Amniotic epithelial cell (primary cell): ENCODE data around the gene UCK2.
"Not testable (repeated sequence)": the region's sequence is repeated elsewhere in the genome, so short reads cannot be mapped to it uniquely, and the experiment has no call there.

ENCODE experiments used
- DNase-seq: peaks from one replicate; pipeline ENCODE4 v3.0.0-alpha.2; 2010; ENCODE audit warnings: low read depth

Gene UCK2

DNA sequence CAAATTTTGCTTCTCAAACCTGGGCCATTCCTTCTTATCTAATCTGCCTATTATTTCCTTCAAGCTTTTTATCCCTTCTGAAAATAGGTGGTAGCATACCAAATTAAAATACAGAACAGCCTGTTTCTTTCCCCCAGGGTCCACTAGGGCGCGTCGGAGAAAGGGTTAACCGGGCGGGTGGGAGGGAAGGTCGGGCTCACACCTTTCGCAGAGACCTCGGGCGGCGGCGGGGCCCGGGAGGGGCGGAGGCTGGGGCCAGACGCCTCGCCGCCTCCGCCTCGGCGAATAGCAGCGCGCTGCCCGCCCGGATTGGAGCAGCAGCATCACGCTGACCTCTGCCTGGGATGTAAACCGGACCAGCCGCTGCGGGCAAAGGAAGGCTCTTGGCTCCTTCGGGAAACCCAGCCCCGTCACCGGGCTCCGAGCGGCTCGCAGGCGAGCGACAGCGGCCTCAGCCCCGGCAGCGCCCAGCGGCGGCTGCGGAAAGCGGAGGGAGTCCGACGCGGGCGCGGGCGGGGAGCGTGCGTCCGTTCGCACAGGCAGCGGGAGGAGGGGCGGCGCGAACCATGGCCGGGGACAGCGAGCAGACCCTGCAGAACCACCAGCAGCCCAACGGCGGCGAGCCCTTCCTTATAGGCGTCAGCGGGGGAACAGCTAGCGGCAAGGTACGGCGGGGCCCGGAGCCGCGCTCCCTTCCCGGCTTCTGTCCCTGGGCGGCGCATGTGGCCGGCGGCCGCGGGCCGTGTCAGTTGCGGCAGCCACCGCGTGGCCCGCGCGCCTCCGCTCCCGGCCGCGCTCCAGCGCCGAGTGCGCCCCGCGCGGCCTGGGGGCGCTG lies at the start of gene UCK2:
TSS of gene UCK2 (plus strand) at position 347 of the 835 bp plus-strand sequence. CDS start at position 567, 220 bp downstream.
- peak; percentile 74 for DNase-seq

- not testable (repeated sequence) for DNase-seq
Observed at GRCh38 chr1:165778197-165778596, 49.2 kb upstream of the UCK2 start.

DNA sequence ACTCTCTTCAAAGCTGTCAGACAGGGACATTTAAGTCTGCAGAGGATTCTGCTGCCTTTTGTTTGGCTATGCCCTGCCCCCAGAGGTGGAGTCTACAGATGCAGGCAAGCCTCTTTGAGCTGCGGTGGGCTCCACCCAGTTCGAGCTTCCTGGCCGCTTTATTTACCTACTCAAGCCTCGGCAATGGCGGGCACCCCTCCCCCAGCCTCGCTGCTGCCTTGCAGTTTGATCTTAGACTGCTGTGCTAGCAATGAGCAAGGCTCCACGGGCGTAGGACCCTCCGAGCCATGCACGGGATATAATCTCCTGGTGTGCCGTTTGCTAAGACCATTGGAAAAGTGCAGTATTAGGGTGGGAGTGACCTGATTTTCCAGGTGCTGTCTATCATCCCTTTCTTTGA lies 43.9 kb upstream of the UCK2 start:
- DNase-seq = not testable (repeated sequence)

DNA sequence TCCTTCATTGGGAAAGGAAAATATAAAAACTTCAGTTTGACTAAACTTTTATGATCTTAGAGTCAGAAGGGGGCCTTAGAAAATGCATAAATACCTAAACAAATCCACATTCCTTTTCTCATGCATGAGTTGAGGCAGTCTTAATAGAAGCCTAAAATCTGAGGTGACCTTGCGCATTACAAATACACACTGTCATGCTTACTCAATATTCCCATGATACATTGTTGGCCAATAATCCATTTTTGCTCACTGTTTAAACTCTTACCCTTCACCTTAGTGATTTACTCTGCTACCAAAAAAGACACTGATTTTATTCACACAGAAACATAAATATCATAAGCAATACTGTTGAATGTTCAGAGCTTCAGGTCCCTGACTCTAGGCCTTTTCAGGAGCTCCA lies 39.7 kb upstream of the UCK2 start:
- no peak for DNase-seq

DNA sequence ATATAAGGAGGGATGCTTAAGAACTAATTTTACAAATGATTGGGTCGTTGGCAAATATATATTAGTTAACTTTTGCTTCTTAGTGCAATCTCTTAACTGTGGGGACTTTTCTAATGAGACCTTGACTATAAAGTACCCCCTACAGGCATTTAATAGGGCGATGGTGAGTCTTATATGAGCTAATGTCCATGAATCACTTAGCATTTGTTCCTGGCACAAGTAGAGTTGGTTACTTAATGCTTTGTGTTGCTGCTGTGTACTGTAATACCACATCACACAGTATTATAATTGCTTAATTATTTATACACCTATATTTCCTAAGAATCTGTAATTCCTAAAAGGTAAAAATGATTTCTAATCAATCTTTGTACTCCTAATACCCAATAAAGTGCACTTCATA lies 33.5 kb upstream of the UCK2 start:
- peak; percentile 48 for DNase-seq

- no peak for DNase-seq
Observed at GRCh38 chr1:165795894-165796293, 31.5 kb upstream of the UCK2 start.

DNA sequence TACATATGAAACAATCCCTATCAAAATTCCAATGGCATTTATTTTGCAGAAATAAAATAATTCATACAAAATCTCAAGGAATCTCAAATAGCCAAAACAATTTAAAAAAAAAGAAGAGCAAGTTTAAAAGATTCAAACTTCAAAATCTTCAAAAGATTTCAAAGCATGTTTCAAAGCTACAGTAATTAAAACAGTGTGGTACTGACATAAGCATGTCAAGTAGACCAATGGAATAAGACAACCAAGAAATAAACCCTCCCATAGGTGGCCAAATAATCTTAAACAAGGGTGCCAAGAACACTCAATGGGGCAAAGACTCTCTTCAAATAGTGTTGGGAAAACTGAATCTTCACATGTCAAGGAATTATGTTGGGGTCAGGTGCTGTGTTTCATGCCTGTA lies 28.0 kb upstream of the UCK2 start:
- no peak for DNase-seq

- not testable (repeated sequence) for DNase-seq
Observed at GRCh38 chr1:165804513-165804912, 22.9 kb upstream of the UCK2 start.

GRCh38 chr1:165807613-165808012 lies 19.8 kb upstream of the UCK2 start:
- DNase-seq = no peak

DNA sequence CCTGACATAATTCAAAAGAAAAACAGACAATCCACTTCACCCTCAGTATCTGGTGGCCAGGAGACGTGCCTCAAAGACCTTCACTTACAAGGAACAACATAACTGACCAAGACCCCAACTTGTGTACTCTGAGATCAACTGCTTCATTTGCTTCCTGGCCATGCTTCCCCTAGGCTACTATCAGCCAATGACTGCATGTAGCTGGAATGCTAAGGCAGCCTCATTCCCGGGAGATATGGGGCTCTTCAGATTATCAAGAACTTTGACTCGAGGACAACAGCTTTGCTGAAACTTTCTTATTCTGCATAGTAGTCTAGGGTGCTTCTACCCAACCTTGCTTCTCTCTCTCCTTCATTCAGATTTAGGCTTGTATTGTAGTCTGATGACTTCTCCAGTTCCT lies 11.7 kb upstream of the UCK2 start:
- DNase-seq = peak; percentile 69

DNA sequence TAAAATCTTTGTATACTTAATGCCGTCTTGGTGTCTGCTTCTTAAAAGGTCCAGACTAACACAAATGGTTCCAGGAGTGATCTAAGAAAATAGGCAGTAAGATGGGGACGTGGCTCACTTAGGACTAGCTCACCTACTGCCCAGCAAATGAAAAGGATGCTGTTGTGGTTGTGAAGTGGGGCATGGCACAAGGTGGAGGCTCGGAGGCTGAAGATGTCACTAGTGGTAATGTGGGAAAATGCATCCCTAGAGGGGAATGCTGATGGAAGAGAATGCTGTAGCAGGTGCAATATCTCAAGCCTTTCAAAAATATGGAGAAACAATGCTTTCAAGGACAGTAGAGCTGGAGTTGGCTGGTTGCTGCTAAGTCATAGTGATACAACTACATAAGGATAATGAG lies 11.3 kb upstream of the UCK2 start:
- no peak for DNase-seq

DNA sequence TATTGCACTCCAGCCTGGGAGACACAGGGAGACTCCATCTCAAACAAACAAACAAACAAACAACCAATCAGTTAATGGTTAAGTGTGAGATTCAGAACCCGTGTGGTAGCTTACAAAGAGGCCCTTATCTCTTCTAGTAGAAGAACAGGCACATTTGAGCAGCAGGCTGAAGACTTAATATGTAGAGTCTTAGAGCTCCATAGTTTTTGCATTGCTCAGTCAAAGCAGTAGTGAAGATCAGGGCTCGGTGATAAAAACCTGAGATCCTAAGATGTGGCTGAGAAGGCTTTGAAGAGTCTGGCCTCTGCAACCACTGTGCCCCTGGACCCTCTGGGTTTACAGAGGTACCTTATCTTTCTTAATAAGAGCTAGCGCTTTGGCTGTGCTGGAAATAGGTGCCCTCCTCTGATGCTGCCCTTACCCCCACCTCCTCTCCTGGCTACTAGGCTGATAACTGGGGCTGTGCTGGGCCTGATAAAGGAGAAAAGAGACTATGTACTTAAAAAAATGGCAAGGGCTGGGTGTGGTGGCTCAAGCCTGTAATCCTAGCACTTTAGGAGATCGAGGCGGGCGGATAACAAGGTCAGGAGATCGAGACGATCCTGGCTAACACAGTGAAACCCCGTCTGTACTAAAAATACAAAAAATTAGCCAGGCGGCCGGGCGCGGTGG lies 10.5 kb upstream of the UCK2 start:
- peak; percentile 18 for DNase-seq

DNA sequence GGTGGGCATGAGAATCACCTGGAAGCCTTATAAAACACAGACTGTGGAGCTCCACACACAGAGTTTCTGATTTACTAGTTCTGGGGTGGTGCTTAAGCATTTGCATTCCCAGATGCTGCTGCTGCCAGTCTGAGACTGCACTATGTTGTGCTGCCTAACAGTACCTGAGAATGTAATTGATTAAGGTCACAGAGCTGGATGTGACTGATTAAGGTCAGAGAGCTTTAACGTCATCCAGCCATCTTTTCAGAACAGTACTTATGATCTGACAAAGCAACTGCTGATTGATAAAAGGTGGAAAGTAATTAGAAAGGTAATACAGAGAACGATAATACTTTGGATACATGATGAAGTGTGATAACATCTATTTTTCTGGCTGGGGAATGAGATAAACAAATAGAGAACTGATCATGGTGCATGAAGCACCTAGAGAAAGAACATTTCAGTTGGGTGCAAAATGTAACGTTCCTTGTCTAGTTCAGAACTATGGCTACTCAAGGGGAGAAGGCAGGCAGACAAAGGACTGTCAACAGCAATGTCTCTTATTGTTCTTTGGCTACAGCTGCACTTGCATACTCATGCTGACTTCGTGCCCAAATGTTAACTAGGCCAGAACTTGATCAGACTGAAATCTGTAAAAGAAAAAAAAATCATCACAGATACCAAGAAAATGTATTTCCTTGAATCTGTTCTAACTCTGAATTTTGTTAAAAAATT lies 3.7 kb upstream of the UCK2 start:
- DNase-seq = no peak

DNA sequence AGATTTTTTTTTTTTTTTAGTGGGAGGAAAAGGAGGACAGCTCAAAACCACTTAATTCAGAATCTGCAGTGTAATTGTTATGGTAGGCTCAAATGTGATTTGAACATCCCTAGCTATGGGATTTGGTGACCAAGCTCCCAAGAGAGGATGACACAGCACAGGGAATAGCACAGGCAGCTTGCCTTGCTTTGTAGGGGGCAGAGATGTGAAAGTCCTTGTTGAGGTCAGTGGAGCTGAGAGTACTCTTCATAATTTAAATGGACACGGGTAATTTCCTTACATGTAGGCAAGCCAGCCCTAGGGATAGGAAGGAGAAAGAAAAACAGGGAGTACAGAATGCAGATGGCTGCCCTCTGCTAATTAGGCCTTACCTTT lies 3.2 kb upstream of the UCK2 start:
- DNase-seq = no peak

GRCh38 chr1:165826565-165827267 lies 698 bp upstream of the UCK2 start:
- DNase-seq = no peak

- peak; percentile 24 for DNase-seq
Observed at GRCh38 chr1:165828103-165828668, 772 bp downstream of the UCK2 start.

- DNase-seq = peak; percentile 87
Observed at GRCh38 chr1:165828669-165829329, 1.4 kb downstream of the UCK2 start.

DNA sequence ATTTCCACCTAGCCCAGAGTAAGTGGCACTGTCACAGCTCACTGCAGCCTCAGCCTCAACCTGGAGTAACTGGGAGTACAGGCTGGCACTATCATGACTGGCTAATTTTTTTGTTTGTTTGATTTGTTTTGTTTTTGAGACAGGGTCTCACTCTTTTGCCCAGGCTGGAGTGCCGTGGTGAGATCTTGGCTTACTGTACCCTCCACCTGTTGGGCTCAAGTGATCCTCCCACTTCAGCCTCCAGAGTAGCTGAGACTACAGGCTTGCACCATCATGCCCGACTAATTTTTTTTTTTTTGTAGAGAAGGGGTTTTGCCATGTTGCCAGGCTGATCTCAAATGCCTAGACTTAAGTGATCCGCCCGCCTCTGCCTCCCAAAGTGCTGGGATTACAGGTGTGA lies 2.5 kb downstream of the UCK2 start:
- no peak for DNase-seq

DNA sequence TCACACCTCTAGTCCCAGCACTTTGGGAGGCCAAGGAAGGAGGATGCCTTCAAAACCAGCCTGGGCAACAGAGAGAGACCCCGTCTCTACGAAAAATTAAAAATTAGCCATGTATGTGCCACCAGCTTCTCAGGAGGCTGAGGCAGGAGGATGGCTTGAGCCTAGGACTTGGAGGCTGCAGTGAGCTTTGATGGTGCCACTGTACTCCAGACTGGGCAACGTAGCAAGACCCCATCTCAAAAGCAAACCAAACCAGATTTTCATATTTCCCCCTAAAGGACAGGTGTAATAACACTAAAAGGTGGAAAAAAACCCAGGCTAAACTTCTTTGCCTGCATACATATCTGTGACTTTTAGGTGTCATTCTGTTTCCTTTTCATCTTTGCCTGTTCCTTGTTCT lies 3.7 kb downstream of the UCK2 start:
- DNase-seq = no peak

DNA sequence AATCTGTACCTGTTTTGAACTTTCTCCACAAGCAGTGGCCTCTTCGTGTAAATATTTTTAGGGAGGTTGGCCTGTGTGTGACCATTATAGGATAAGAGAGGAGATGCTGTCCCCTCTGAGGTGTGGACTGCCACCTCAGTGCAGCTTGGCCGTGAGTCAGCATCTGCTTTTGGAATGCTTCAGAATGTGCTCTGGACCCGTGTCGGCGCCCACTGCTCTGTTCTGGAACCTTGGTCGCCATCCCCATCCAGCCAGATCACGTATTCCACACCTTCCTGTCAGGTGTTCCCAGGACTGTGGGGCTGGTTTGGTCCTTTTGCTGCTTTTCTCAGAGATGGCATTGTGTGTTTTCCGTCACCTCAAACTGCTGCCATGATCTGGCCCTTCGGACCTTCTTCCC lies 5.5 kb downstream of the UCK2 start:
- no peak for DNase-seq

- DNase-seq = no peak
Observed at GRCh38 chr1:165833358-165833757, 5.9 kb downstream of the UCK2 start.
